Liver (tissue), 9 donors: ENCODE results near the gene TNNI3K. TPM values are rescaled to one million over a fixed set of nuclear protein-coding genes. Genes with fewer than 3 reads are reported as not detected.

ENCODE experiments used
- DNase-seq: peaks from one replicate; pipeline ENCODE4 v3.0.0-alpha.2; 2017; ENCODE audit warnings: low spot score
- H3K27ac ChIP-seq, 2 donors: one replicate each; pipeline ENCODE4 v1.7.0; 2013; ENCODE audit warnings: inconsistent platforms in 2 of 2, low read length in 2 of 2, control low read depth in 1 of 2, low read depth in 1 of 2, mild to moderate bottlenecking in 1 of 2
- H3K27me3 ChIP-seq, 4 donors: one replicate each; pipeline versions ENCODE4 v1.6.1 to v1.7.0; 2013; ENCODE audit warnings: low read length in 3 of 4, inconsistent platforms in 1 of 4, mild to moderate bottlenecking in 1 of 4, moderate library complexity in 1 of 4; ENCODE audit not compliant: control insufficient read depth in 4 of 4, insufficient read depth in 4 of 4
- H3K36me3 ChIP-seq, 4 donors: one replicate each; pipeline versions ENCODE4 v1.6.1 to v1.7.0; 2013; ENCODE audit warnings: low read length in 3 of 4, mild to moderate bottlenecking in 3 of 4, low read depth in 1 of 4, moderate library complexity in 1 of 4; ENCODE audit not compliant: control insufficient read depth in 4 of 4, insufficient read depth in 3 of 4
- H3K4me1 ChIP-seq, 4 donors: one replicate each; pipeline versions ENCODE4 v1.6.1 to v1.7.0; 2013; ENCODE audit warnings: low read length in 3 of 4, mild to moderate bottlenecking in 3 of 4, moderate library complexity in 1 of 4; ENCODE audit not compliant: control insufficient read depth in 4 of 4, insufficient read depth in 4 of 4
- H3K4me3 ChIP-seq, 3 donors: one replicate each; pipeline versions ENCODE4 v1.6.1 to v1.7.0; 2013; ENCODE audit warnings: low read length in 3 of 3, control low read depth in 1 of 3, low read depth in 1 of 3, mild to moderate bottlenecking in 1 of 3
- H3K9ac ChIP-seq, 2 donors: one replicate each; pipeline ENCODE4 v1.7.0; 2013; ENCODE audit warnings: low read length in 2 of 2, mild to moderate bottlenecking in 2 of 2, moderate library complexity in 2 of 2, control low read depth in 1 of 2, low read depth in 1 of 2
- H3K9me3 ChIP-seq, 4 donors: one replicate each; pipeline versions ENCODE4 v1.6.1 to v1.7.0; 2013; ENCODE audit warnings: low read length in 3 of 4; ENCODE audit not compliant: control insufficient read depth in 4 of 4
- ATF3 ChIP-seq: IDR thresholded peaks from 2 replicates; pipeline ENCODE4 v1.6.1; 2016; ENCODE audit warnings: antibody characterized with exemption
- CTCF ChIP-seq: fragments of 150-350 bp; IDR thresholded peaks from 2 replicates; pipeline ENCODE4 v1.5.1; 2017; ENCODE audit warnings: improper control_type of control experiment, low read depth, low read length; ENCODE audit not compliant: missing input control
- FOXA1 ChIP-seq: IDR thresholded peaks from 2 replicates; pipeline ENCODE4 v1.6.1; 2016; ENCODE audit warnings: antibody characterized with exemption
- FOXA2 ChIP-seq: IDR thresholded peaks from 2 replicates; pipeline ENCODE4 v1.6.1; 2016; ENCODE audit warnings: antibody characterized with exemption
- GABPA ChIP-seq, 2 donors: IDR thresholded peaks in 1 of 2; conservative IDR thresholded peaks in 1 of 2; 2 replicates each; pipeline ENCODE4 v1.6.1; 2016; ENCODE audit warnings: antibody characterized with exemption in 2 of 2, mild to moderate bottlenecking in 1 of 2, moderate library complexity in 1 of 2
- HNF4A ChIP-seq, 2 donors: conservative IDR thresholded peaks; 2 replicates each; pipeline ENCODE4 v1.6.1; 2016; ENCODE audit warnings: antibody characterized with exemption in 2 of 2, mild to moderate bottlenecking in 2 of 2
- HNF4G ChIP-seq: IDR thresholded peaks from 2 replicates; pipeline ENCODE4 v1.6.1; 2016; ENCODE audit warnings: antibody characterized with exemption
- JUND ChIP-seq, 2 donors: IDR thresholded peaks; 2 replicates each; pipeline ENCODE4 v1.6.1; 2016; ENCODE audit warnings: antibody characterized with exemption in 2 of 2
- MAX ChIP-seq: IDR thresholded peaks from 2 replicates; pipeline ENCODE4 v1.6.1; 2016; ENCODE audit warnings: antibody characterized with exemption
- NR2F2 ChIP-seq: IDR thresholded peaks from 2 replicates; pipeline ENCODE4 v1.6.1; 2016; ENCODE audit warnings: antibody characterized with exemption
- RAD21 ChIP-seq, 2 donors: IDR thresholded peaks; 2 replicates each; pipeline ENCODE4 v1.6.1; 2016; ENCODE audit warnings: antibody characterized with exemption in 2 of 2, mild to moderate bottlenecking in 2 of 2
- REST ChIP-seq: IDR thresholded peaks from 2 replicates; pipeline ENCODE4 v1.6.1; 2016; ENCODE audit warnings: antibody characterized with exemption, mild to moderate bottlenecking
- RXRA ChIP-seq, 2 donors: IDR thresholded peaks; 2 replicates each; pipeline ENCODE4 v1.6.1; 2017 to 2018; ENCODE audit warnings: antibody characterized with exemption in 2 of 2, mild to moderate bottlenecking in 1 of 2
- SP1 ChIP-seq: IDR thresholded peaks from 2 replicates; pipeline ENCODE4 v1.6.1; 2018; ENCODE audit warnings: antibody characterized with exemption, mild to moderate bottlenecking
- TAF1 ChIP-seq: conservative IDR thresholded peaks from 2 replicates; pipeline ENCODE4 v1.6.1; 2016; ENCODE audit warnings: antibody characterized with exemption, mild to moderate bottlenecking
- YY1 ChIP-seq: IDR thresholded peaks from 2 replicates; pipeline ENCODE4 v1.6.1; 2016; ENCODE audit warnings: antibody characterized with exemption, mild to moderate bottlenecking
- ZBTB33 ChIP-seq: IDR thresholded peaks from 2 replicates; pipeline ENCODE4 v1.6.1; 2016; ENCODE audit warnings: antibody characterized with exemption
- WGBS: extraction: QIAGEN DNeasy Blood & Tissue Kit; methylation state at CpG from one replicate; pipeline ENCODE4 v1.1.7; 2013; 5-methylcytosine and 5-hydroxymethylcytosine counted together
- polyA plus RNA-seq, 2 donors: library from polyadenylated mRNA; stranded (reverse) in 1 of 2; unstranded in 1 of 2; fragments of 200-250 nt in 1 of 2; fragments of >200 nt in 1 of 2; fragmentation: Nextera tagmentation in 1 of 2; extraction: Ambion mirVana in 1 of 2; gene quantifications; one replicate each; pipeline versions ENCODE4 v1.2.1 to v1.2.3, GENCODE V29; 2013 to 2015
- total RNA-seq, 2 donors: library from RNA; depleted of rRNA; stranded (reverse); fragments of >200 nt; gene quantifications; one replicate each; pipeline ENCODE4 v1.2.3, GENCODE V29; 2014
- donor health status: healthy.
- donor health status: healthy.
- donor health status: healthy.
- donor health status: healthy.
- donor health status: healthy.

TNNI3K gene
- total and polyA plus RNA-seq, 4 donors, result 0.09 to 0.10 TPM; not detected in 2

GRCh38 chr1:74471470-74471869, 236.3 kb downstream of the TNNI3K start:
- H3K27ac ChIP-seq, result no peak overlapping the region
- H3K9ac ChIP-seq, result no peak overlapping the region
- no peak for DNase-seq
- no peaks in the 10 kb centered on the region for H3K4me1 ChIP-seq
- no peaks in the 10 kb centered on the region for H3K27me3 ChIP-seq
- H3K9me3 ChIP-seq, result no peaks in the 10 kb centered on the region
- H3K36me3 ChIP-seq, result no peaks in the 10 kb centered on the region
- no peak overlapping the region for H3K4me3 ChIP-seq
- no peak for TF ChIP-seq TAF1
- no peak for TF ChIP-seq MAX
- TF ChIP-seq HNF4G, result no peak
- no peak for TF ChIP-seq NR2F2
- TF ChIP-seq JUND (IDR thresholded peaks at IDR 0.05), result no peak
- TF ChIP-seq RXRA (IDR thresholded peaks at IDR 0.05), result no peak
- no peak for TF ChIP-seq REST
- TF ChIP-seq ATF3, result no peak
- TF ChIP-seq GABPA (IDR thresholded peaks at IDR 0.05 in 1 of 2, conservative IDR thresholded peaks at IDR 0.05 in 1 of 2), result no peak
- no peak for TF ChIP-seq SP1
- TF ChIP-seq ZBTB33, result no peak
- no peak for TF ChIP-seq CTCF
- no peak for TF ChIP-seq RAD21 (IDR thresholded peaks at IDR 0.05)
- no peak for TF ChIP-seq FOXA1
- TF ChIP-seq FOXA2, result no peak
- TF ChIP-seq YY1, result no peak
- no peak for TF ChIP-seq HNF4A (conservative IDR thresholded peaks at IDR 0.05)
- WGBS, result 54% methylated on average over 3 of the region's 3 CpGs

- Histone ChIP-seq H3K4me3 (no peak overlapping the region), H3K36me3 (no peaks in the 10 kb centered on the region), H3K9ac (no peak overlapping the region), H3K27me3 (no peaks in the 10 kb centered on the region), H3K9me3 (no peaks in the 10 kb centered on the region), H3K4me1 (no peaks in the 10 kb centered on the region), H3K27ac (no peak overlapping the region)
- no peak for TF ChIP-seq MAX
- TF ChIP-seq FOXA2, result no peak
- no peak for TF ChIP-seq TAF1
- no peak for TF ChIP-seq CTCF
- TF ChIP-seq SP1, result no peak
- TF ChIP-seq REST, result no peak
- no peak for TF ChIP-seq RXRA (IDR thresholded peaks at IDR 0.05)
- TF ChIP-seq ATF3, result no peak
- TF ChIP-seq GABPA (IDR thresholded peaks at IDR 0.05 in 1 of 2, conservative IDR thresholded peaks at IDR 0.05 in 1 of 2), result no peak
- 73% methylated on average over 6 of the region's 6 CpGs for WGBS
- no peak for DNase-seq
These were observed 239.4 kb downstream of the TNNI3K start for GRCh38 chr1:74474585-74474984.
